ENCODE measurements around the gene WDR55.
"Not testable (repeated sequence)": the region's sequence is repeated elsewhere in the genome, so short reads cannot be mapped to it uniquely, and the experiment has no call there.

The WDR55 gene

DNA sequence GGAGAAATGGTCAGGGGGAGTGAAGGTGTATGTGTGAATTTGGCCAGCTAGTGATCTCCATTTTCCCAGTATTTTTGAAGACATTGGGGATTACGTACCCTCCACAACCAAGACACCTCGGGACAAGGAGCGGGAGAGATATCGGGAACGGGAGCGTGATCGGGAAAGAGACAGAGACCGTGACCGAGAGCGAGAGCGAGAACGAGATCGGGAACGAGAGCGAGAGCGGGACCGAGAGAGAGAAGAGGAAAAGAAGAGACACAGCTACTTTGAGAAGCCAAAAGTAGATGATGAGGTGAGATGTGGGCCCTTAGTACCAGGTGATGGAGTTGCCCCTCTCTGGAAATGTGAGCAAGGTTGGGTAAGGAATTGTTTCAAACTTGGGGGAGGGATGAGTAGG lies 5.8 kb upstream of the WDR55 start:
- no peak for DNase-seq

DNA sequence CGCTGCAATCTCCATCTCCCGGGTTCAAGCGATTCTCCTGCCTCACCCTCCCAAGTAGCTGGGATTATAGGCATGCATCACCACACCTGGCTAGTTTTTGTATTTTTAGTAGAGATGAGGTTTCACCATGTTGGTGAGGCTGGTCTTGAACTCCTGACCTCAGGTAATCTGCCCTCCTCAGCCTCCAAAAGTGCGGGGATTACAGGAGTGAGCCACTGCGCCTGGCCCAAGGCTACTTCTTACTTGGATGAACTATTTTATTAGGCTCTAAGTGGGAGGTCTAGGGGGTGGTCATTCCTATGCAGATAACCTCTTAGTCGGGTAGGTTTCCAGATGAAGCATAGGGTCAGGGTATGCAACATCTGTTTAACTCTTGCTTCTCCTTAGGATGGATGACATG lies 4.3 kb upstream of the WDR55 start:
- DNase-seq: not testable (repeated sequence)

- no peak for DNase-seq
Measured at GRCh38 chr5:140664030-140664358, 710 bp upstream of the WDR55 start.

DNA sequence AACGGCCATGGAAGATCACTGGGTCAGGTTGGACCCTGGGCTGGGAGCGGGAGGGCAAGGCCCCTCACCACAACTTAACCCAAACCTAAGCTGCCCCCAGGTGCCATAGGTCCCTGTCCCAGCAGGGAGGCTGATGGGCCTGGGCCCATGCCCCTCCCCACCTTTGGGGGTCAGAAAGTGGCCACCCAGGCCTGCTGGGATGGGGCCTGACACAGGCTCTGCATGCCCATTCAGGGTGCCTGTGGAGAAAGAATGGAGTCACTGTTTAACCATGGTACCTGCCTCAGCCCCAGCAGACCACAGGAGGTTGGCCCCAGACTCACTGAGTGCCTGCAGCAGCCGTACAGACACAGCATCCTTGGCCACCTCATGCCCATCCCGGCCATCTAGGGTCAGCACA lies 6.3 kb downstream of the WDR55 start:
- DNase-seq: not testable (repeated sequence)

DNA sequence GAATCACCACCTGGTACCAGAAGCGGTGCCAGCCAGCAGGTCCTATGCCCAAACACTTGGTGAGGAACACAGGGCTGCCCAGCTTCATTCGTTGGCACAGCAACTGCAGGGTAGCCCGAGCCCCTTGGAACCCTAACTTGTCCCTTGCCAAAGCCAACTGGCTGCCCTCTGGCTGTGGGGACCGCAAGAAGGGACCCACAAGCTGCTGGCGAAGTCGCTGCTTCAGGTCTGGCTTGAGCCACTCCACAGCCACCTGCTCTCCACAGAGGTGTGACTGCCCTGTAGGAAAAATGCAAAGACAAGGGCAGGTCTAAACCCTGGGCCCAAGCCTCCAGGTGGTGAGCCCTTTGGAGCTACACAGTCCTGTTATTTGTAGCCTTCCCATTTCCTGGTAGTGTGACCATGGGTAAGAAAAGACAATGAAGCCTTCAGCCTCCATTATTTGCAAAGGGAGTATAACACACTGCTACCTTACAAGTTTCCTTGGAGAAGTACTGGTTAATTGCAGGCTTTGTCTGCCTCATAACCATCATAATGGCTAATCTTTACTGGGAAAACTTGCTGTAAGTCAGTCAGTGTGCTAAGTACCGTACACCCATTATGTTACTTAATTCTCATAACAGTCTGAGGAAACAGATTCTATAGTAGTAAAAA lies 6.9 kb downstream of the WDR55 start:
- no peak for DNase-seq

DNA sequence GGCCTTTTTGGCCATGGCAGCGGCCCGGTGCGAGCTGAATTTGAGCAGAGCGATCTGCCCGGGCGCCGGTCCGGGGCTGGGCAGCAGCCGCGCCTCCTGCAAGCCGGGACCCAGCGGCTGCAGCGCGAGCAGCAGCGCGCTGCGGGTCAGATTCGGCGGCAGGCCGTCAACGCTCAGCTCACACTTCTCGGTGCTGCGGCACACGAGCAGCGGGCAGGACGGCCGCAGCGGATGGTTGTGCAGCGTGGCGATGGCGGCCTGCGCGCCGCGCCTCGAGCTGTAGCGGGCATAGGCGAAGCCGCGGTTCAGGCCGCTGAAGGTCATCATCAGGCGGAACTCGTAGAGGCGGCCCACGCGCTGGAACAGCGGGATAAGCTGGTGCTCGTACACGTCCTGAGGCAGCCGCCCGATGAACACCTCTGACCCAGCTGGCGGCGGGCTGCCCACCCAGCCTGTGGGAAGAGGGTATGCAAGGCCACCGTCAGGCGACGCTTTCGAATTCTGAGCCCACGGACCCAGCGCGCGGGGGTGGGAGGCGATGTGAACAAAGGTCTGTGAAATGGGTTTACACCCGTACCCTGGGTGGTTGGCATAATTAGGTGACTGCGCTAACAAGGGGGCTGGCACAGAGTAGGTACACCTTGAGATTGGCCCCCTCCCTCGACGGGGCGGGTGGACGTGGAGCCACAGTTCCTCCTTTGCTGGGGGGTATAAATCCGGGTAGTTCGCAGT lies 7.9 kb downstream of the WDR55 start:
- DNase-seq: no peak

DNA sequence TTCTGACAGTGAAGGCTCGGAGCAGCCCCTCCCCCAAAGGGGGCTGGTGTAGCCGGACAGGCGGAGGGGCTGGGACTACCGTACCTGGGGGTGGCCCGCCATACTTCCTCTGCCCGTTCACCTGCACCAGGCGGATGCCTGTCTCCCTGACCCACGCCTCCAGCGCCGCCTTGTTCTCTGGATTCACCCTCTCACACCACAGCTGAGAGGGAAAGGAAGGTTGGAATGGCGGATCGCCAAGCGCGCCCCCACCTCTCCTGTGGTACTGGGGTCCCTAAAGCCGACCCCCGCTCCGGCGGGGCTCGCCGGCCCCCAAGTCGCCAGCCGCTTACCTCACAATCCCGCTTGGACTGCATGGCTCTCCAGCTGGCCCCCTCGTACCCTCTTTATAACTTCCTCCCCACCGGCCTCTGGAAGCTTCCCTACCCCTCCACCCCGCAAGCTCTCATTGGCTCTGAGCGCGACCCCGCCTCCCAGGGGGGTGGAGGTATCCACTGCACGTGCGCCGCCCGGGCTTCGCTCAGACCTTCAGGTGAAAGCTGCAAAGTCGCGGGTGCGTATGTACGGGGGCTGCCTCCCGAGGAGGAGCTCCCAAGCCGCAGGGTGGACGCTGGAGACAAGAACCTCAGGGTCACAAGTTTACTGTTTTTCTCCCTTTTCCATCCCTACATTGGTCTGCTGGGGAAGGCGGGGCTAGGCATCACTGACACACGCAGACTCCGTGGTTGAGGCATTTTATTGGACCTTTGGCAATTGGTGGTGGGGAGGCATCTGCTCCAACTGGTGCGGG lies 8.7 kb downstream of the WDR55 start, which contains the start of gene DND1:
DND1 (minus strand) TSS at position 390 of the 790 bp plus-strand sequence; CDS start at position 356, 34 bp downstream.
- DNase-seq: no peak

DNA sequence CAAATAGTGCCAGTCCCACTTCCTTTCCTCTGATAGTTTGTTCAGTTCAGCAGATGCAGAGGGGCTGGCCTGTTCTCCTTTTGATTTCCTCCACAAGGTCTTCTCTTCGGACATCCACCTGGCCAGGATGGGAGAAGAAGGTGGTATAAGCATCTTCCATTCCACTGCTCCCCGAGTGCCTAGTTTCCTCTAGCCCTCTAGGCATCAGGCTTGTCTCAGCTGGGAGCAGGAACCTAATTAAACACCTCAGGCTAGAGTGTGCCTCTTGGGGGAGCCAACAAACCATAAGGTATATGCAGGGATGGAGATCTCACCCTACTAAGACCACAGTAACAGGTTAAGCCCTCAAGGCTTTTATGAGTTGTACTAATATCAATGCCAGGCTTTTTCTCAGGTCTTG lies 9.5 kb downstream of the WDR55 start:
- DNase-seq: no peak

DNA sequence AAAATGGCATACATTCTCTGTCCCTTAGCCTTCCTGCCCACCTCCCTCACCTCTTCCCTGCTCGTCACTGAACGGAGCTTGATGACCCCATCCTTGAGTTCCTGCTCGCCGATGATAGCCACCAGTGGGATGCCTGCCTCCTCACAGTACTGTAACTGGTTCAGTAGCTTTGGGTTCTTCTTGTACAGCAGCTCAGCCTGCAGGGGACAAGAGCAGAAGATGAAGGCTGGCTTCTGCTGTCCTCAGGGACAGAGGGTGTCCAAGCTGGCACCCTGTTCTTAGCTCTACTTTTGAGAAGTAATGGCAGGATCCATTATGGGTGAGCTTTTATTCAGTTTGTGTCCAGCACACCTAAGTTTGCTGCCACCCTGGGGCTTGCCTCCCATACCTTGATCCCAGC lies 9.9 kb downstream of the WDR55 start:
- no peak for DNase-seq

GRCh38 chr5:140677947-140678346 lies 13.2 kb downstream of the WDR55 start:
- DNase-seq: no peak

- DNase-seq: no peak
Measured at GRCh38 chr5:140678993-140679392, 14.3 kb downstream of the WDR55 start.

GRCh38 chr5:140690376-140690932 lies 25.8 kb downstream of the WDR55 start:
- no peak for DNase-seq

GRCh38 chr5:140690941-140691924 lies 26.5 kb downstream of the WDR55 start, which contains the start of the genes HARS1 and HARS2:
TSS of gene HARS1 (minus strand) at chr5:140691370. CDS start at chr5:140691304, 66 bp downstream.
TSS of gene HARS2 (plus strand) at chr5:140691455. CDS start at chr5:140691649, 194 bp downstream.
- DNase-seq: peak; percentile 56 to 66 (median 65)

DNA sequence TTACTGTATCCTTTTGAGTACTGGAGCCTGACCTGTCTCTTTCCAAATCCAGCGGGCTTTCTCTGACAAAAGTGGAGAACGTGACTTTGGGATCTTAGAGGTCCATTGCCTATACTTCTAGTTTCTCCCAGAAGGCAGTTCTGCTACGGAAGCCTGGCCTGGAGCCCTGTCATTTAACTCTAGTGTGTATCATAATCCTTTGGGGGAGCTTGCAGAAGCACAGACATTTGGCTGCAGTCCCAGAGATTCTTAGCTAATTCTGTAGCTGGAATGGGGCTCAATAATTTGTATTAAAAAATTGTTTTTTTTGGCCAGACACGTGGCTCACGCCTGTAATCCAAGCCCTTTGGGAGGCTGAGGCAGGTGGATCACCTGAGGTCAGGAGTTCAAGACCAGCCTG lies 29.6 kb downstream of the WDR55 start:
- no peak for DNase-seq

- no peak for DNase-seq
Measured at GRCh38 chr5:140696891-140697492, 32.3 kb downstream of the WDR55 start.

GRCh38 chr5:140700177-140701144 lies 35.8 kb downstream of the WDR55 start, which contains the start of gene ZMAT2:
TSS of gene ZMAT2 (plus strand) at chr5:140700447. CDS start at chr5:140700461, 14 bp downstream.
- peak; percentile 63 to 84 (median 83) for DNase-seq

DNA sequence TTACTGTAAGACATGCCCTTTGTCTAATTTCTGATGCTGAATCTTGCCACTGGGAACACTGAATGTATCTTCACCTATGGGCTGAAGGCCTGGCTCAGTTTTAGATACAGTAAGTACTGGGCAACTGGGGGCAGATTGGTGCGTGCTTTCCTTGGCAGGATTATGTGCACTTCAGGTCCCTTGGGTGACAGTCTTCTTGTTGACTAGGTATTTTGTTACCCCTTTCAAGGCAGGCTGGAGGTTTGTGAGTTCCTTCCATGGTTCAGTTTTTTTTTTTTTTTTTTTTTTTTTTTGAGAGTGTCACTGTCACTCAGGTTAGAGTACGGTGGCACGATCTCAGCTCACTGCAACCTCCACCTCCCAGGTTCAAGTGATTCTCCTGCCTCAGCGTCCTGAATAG lies 43.1 kb downstream of the WDR55 start:
- no peak for DNase-seq

GRCh38 chr5:140708787-140709186 lies 44.1 kb downstream of the WDR55 start:
- DNase-seq: not testable (repeated sequence)

DNA sequence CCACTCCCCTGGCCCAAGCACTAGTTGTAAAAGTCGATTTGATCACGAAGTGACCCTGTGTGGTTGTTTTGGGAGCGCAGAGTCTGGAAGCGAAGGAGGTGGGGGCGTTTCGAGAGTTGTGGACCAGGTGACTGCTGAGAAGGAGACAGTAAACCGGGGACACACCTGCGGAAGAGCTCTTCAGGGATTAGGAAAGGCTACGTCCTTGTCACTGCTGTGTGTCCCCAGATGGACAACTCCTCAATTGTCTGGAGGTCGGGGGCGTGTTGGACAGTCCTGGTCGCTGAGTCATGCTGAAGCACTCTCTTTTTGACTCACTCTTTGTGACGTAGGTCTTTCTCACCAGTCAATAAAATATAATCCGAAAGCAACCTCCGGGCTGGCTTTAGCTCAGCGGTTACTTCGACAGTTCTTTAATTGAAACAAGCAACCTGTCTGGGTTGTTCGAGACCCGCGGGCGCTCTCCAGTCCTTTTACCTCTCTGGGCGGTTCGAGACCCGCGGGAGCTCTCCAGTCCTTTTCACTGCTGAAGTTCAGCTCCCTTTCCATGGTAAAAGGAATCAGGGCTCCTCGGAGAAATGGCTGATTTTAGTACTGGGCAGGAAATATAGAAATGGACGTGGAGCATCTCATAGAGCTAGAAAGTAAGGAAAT lies 46.3 kb downstream of the WDR55 start:
- DNase-seq: peak; percentile 60 to 82 (median 70)

GRCh38 chr5:140711794-140712193 lies 47.1 kb downstream of the WDR55 start:
- no peak for DNase-seq

Measured in activated CD4-positive, CD25-positive, alpha-beta regulatory T cell (primary cell).